WI38 (cell line): ENCODE results near the gene LAMB4.

Experiments used
- H3K4me3 ChIP-seq: 2 replicates; pipeline ENCODE4 v1.5.1; 2011; ENCODE audit warnings: low read depth, mild to moderate bottlenecking, control low read depth, low read length
- TF ChIP-seq, protein P1 (sequence below): IDR thresholded peaks from 2 replicates; pipeline ENCODE4 v1.5.1; 2012; ENCODE audit warnings: low read depth, mild to moderate bottlenecking, control low read depth, low read length

The LAMB4 gene

DNA sequence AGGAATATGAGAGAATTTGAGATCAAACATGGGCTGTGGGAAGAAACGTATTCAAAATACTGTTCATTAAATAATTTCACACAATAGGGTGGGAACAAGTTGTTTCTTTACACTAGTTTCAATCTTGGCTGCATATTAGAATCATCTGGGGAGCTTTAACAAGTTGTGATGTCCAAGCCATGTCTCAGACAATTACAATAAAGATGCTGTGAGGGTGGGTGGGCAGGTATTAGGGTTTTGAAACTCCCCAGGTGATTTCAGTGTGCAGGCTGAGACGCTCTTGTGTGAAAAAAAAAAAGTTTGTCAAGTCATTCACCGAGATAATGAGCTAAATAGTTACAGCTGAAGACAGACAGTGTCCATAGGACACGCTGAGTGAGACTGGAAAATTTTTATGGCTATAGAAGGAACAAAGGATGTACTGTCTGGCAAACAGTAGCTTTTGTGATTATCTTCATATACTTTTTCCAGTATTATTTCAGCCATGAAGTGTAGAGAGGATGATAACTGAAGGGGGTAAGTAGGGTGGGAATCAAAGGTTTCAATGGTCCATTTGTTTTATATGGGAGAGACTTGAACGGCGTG is 12.6 kb upstream of the LAMB4 start:
- TF ChIP-seq, protein P1, sequence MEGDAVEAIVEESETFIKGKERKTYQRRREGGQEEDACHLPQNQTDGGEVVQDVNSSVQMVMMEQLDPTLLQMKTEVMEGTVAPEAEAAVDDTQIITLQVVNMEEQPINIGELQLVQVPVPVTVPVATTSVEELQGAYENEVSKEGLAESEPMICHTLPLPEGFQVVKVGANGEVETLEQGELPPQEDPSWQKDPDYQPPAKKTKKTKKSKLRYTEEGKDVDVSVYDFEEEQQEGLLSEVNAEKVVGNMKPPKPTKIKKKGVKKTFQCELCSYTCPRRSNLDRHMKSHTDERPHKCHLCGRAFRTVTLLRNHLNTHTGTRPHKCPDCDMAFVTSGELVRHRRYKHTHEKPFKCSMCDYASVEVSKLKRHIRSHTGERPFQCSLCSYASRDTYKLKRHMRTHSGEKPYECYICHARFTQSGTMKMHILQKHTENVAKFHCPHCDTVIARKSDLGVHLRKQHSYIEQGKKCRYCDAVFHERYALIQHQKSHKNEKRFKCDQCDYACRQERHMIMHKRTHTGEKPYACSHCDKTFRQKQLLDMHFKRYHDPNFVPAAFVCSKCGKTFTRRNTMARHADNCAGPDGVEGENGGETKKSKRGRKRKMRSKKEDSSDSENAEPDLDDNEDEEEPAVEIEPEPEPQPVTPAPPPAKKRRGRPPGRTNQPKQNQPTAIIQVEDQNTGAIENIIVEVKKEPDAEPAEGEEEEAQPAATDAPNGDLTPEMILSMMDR: no peak
- H3K4me3 ChIP-seq: no peak overlapping the region

DNA sequence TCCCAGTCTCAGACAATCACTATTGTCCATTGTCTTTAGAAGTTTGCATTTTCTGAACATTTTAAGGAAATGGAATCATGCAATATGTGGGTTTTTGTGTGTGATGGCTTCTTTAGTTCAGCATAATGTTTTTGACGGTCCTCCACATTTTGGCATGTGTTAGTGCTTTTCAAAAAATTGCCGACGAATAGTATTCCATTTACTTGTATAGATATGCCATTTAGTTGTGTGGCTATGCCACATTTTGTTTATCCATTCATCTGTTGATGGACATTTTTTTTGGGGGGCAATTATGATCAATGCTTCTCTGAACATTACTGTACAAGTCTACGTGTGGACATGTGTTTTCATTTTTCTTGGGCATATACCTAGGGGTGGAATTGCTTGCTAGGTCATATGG is 12.0 kb upstream of the LAMB4 start:
- TF ChIP-seq, protein P1: no peak
- H3K4me3 ChIP-seq: no peak overlapping the region

DNA sequence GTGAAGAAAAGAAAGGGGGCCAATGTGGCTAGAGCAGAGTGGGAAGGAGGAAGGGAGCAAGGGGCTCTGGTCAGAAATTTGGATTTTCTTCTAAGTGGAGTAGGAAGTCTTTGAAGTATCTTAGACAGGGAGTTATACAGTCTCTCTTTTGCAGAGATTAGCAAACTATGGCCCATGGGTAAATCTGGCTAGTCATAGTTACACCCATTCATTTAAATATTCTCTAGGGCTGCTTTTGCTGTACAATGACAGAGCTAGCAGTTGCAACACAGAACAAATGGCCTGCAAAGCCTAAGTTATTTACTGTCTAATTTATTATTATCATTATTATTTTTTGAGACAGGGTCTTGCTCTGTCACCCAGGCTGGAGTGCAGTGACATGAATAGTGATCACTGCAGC is 10.5 kb upstream of the LAMB4 start:
- TF ChIP-seq, protein P1: no peak
- no peak overlapping the region for H3K4me3 ChIP-seq

DNA sequence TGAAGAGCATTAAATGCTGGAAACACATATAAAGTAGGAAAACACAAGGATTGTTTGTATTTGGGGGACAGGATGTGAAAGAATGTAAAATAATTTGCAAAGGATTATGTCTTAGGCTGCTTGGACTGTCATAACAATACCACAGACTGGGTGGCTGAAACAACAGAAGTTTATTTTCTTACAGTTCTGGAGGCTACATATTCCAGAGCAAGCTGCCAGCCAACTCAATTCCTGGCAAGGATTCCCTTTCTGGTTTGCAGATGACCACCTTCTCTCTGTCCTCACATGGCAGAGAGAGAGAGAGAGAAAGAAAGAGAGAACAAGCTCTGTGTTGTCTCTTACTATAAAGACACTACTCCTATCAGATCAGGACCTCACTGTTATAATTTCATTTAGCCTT is 8.8 kb upstream of the LAMB4 start:
- TF ChIP-seq, protein P1: no peak
- H3K4me3 ChIP-seq: no peak overlapping the region

DNA sequence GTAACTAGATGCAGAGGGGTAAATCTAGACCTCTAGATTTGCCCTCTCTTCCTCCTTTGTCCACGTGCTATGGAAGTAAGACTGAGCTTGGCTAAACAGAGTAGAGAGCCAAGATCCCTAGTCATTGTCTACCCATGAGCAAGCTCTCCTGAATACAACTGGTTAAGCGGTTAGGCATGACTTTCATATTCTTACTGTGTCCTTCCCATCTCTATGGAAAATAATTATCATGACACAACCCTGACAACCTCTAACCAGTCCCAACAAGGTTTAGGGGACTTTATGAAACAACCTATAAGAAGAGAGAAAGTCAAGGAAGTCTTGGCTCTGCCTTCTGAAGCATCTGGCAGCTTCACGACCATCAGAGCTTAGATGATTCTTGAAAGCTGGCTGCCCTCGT is 7.8 kb upstream of the LAMB4 start:
- H3K4me3 ChIP-seq: no peak overlapping the region
- TF ChIP-seq, protein P1: no peak

DNA sequence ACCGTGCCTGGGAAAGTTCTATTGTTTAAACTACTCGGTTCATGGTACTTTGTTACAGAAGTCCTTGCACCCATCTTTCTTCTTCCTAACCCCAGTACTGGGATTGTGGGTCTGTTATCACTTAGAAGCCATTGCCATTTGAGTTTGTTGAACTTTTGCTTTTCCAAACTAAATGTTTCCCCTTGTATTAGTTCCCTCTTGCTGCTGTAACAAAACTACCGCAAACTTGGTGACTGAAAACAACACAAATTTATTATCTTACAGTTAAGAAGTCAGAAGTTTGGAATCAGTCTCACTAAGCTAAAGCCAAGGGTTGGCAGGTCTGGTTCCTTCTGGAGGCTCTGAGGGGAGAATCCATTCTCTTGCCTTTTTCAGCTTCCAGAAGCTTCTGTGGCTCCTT is 6.9 kb upstream of the LAMB4 start:
- TF ChIP-seq, protein P1: no peak
- H3K4me3 ChIP-seq: no peak overlapping the region

DNA sequence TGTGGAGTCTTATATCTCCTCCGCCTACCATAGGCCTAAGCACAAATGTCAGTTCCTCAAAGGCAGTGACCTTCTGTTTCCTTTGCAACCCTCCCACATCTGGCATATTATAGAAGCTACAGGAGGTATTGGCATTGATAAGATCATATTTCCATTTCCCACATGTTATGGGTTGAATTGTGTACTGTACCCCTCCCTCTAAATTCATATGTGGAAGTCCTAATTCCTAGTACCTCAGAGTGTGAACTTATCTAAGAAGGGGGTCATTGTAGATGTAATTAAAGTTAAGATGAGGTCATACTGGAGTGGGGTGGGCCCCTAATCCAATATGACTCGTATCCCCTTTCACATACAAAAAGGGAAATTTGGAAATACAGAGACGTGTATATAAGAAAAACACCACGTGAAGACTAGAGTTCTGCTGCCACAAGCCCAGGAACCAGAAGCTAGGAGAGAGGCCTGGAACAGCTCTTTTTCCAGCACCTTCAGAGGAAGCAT is 6.1 kb upstream of the LAMB4 start:
- H3K4me3 ChIP-seq: no peak overlapping the region
- TF ChIP-seq, protein P1: no peak
